OCI-LY3 (cell line): ENCODE data around the gene IGFL1.
"Not testable (repeated sequence)": the region's sequence is repeated elsewhere in the genome, so short reads cannot be mapped to it uniquely, and the experiment has no call there.

Source experiments
- H2AFZ ChIP-seq: fragments of 200-600, 300-600 bp; shearing (Covaris generic); 2 replicates; pipeline ENCODE4 v1.6.0; 2014; ENCODE audit warnings: antibody characterized with exemption, low read depth, low read length
- H3K27ac ChIP-seq: fragments of 200-600, 300-600 bp; sonication (generic); 2 replicates; pipeline ENCODE4 v1.5.1; 2014; ENCODE audit warnings: mild to moderate bottlenecking, low read length, moderate library complexity, mixed read lengths
- H3K27me3 ChIP-seq: fragments of 200-600, 300-600 bp; sonication (generic); 2 replicates; pipeline ENCODE4 v1.6.1; 2014; ENCODE audit warnings: low read depth, low read length, mixed read lengths
- H3K36me3 ChIP-seq: fragments of 200-600, 300-600 bp; sonication (generic); replicated peaks from 2 replicates; pipeline ENCODE3; 2014; ENCODE audit warnings: low read depth, low read length, mixed read lengths
- H3K4me1 ChIP-seq: fragments of 300-600, 200-600 bp; sonication (generic); 2 replicates; pipeline ENCODE4 v1.6.1; 2014; ENCODE audit warnings: low read length, mixed read lengths
- H3K4me2 ChIP-seq: fragments of 200-600, 300-600 bp; sonication (generic); 2 replicates; pipeline ENCODE4 v1.6.1; 2014; ENCODE audit warnings: low read length, mixed read lengths
- H3K4me3 ChIP-seq: fragments of 300-600, 200-600 bp; sonication (generic); 2 replicates; pipeline ENCODE4 v1.5.1; 2014; ENCODE audit warnings: antibody characterized with exemption, mild to moderate bottlenecking, low read length, moderate library complexity
- H3K79me2 ChIP-seq: fragments of 300-600, 200-600 bp; shearing (Covaris generic); 2 replicates; pipeline ENCODE4 v1.6.1; 2014; ENCODE audit warnings: mild to moderate bottlenecking, low read length, mixed read lengths
- H3K9ac ChIP-seq: fragments of 300-600, 200-600 bp; shearing (Covaris generic); 2 replicates; pipeline ENCODE4 v1.6.0; 2014; ENCODE audit warnings: mild to moderate bottlenecking, low read length, moderate library complexity
- H3K9me3 ChIP-seq: fragments of 200-600, 300-600 bp; shearing (Covaris generic); 2 replicates; pipeline ENCODE4 v1.6.1; 2014; ENCODE audit warnings: low read length, mixed read lengths; ENCODE audit not compliant: insufficient read depth
- H4K20me1 ChIP-seq: fragments of 200-600, 300-600 bp; sonication (generic); 2 replicates; pipeline ENCODE4 v1.6.1; 2016; ENCODE audit warnings: low read length, mixed read lengths; ENCODE audit not compliant: insufficient read depth
- CTCF ChIP-seq: fragments of 200-600, 300-600 bp; sonication (generic); IDR thresholded peaks from 2 replicates; pipeline ENCODE4 v1.5.1; 2014; ENCODE audit warnings: antibody characterized with exemption, low read length, low read depth
- EZH2phosphoT487 ChIP-seq: fragments of 200-600 bp; shearing (Covaris generic); IDR thresholded peaks from 2 replicates; pipeline ENCODE4 v1.6.1; 2018; ENCODE audit warnings: antibody characterized with exemption, mixed run types, low read depth

The IGFL1 gene

GRCh38 chr19:46241626-46242025 is 12.1 kb downstream of the IGFL1 start:
- H3K27me3 ChIP-seq, result no peaks in the 10 kb centered on the region
- no peak overlapping the region for H3K4me3 ChIP-seq
- H3K4me2 ChIP-seq, result no peak overlapping the region
- H4K20me1 ChIP-seq, result no peaks in the 10 kb centered on the region
- H3K27ac ChIP-seq, result no peak overlapping the region
- H3K9ac ChIP-seq, result no peak overlapping the region
- H3K79me2 ChIP-seq, result peaks cover 6% of the 10 kb centered on the region; the same call in 1 of the 2 replicates
- H3K4me1 ChIP-seq, result peaks cover 15% of the 10 kb centered on the region
- peaks cover 3% of the 10 kb centered on the region for H3K36me3 ChIP-seq
- H2AFZ ChIP-seq, result no peak overlapping the region
- H3K9me3 ChIP-seq, result no peaks in the 10 kb centered on the region
- no peak for TF ChIP-seq CTCF
- no peak for TF ChIP-seq EZH2phosphoT487

- H3K9ac ChIP-seq, H3K27me3 ChIP-seq, H3K4me2 ChIP-seq, H3K9me3 ChIP-seq, H3K4me3 ChIP-seq, H3K27ac ChIP-seq, H3K36me3 ChIP-seq, H3K79me2 ChIP-seq, H4K20me1 ChIP-seq, H2AFZ ChIP-seq: not testable (repeated sequence)
- H3K4me1 ChIP-seq, result peaks cover 15% of the 10 kb centered on the region
Measured at GRCh38 chr19:46243081-46243654, 13.6 kb downstream of the IGFL1 start.

GRCh38 chr19:46250076-46250735 is 20.7 kb downstream of the IGFL1 start:
- Histone ChIP-seq H3K4me2 (no peak overlapping the region), H3K36me3 (peaks cover 5% of the 10 kb centered on the region), H3K79me2 (no peaks in the 10 kb centered on the region), H2AFZ (no peak overlapping the region), H4K20me1 (no peaks in the 10 kb centered on the region), H3K9ac (no peak overlapping the region), H3K4me3 (no peak overlapping the region), H3K27ac (no peak overlapping the region), H3K27me3 (no peaks in the 10 kb centered on the region), H3K4me1 (no peaks in the 10 kb centered on the region), H3K9me3 (no peaks in the 10 kb centered on the region)
- no peak for TF ChIP-seq EZH2phosphoT487

GRCh38 chr19:46251416-46251815 is 21.9 kb downstream of the IGFL1 start:
- H3K4me3 ChIP-seq, result no peak overlapping the region
- H3K4me1 ChIP-seq, result no peaks in the 10 kb centered on the region
- no peak overlapping the region for H3K4me2 ChIP-seq
- peaks cover 4% of the 10 kb centered on the region; the same call in 1 of the 2 replicates for H4K20me1 ChIP-seq
- H3K36me3 ChIP-seq, result peaks cover 15% of the 10 kb centered on the region
- H3K9ac ChIP-seq, result no peak overlapping the region
- H3K27me3 ChIP-seq, result no peaks in the 10 kb centered on the region
- H3K9me3 ChIP-seq, result no peaks in the 10 kb centered on the region
- H2AFZ ChIP-seq, result no peak overlapping the region
- TF ChIP-seq EZH2phosphoT487 (no peak), CTCF (no peak)
- H3K79me2 ChIP-seq, result no peaks in the 10 kb centered on the region
- H3K27ac ChIP-seq, result no peak overlapping the region

GRCh38 chr19:46254776-46255175 is 25.2 kb downstream of the IGFL1 start:
- Histone ChIP-seq H3K4me3 (no peak overlapping the region), H3K4me1 (no peaks in the 10 kb centered on the region), H3K9me3 (no peaks in the 10 kb centered on the region), H3K27ac (no peak overlapping the region), H2AFZ (no peak overlapping the region), H3K27me3 (no peaks in the 10 kb centered on the region), H4K20me1 (peaks cover 4% of the 10 kb centered on the region; the same call in 1 of the 2 replicates), H3K36me3 (peaks cover 16% of the 10 kb centered on the region), H3K9ac (no peak overlapping the region), H3K79me2 (no peaks in the 10 kb centered on the region), H3K4me2 (no peak overlapping the region)
- TF ChIP-seq CTCF (no peak), EZH2phosphoT487 (no peak)
